NOMO-1 (cell line): ENCODE measurements around the gene SPR.

Experiments
- DNase-seq, 2 experiments: peaks; one replicate each; lab custom pipeline; 2025; ENCODE audit not compliant: unreplicated experiment in 2 of 2; lab: John Stamatoyannopoulos, UW

The SPR gene

GRCh38 chr2:72887032-72887739, at the start of gene SPR:
SPR (plus strand) TSS chr2:72887408; CDS start chr2:72887433, 25 bp downstream.
- DNase-seq: peak; percentile 31 to 40

GRCh38 chr2:72840066-72840465, 47.1 kb upstream of the SPR start:
- DNase-seq: no peak

- DNase-seq: no peak
Measured at GRCh38 chr2:72841462-72842125, 45.6 kb upstream of the SPR start.

GRCh38 chr2:72843301-72843700, 43.9 kb upstream of the SPR start:
- DNase-seq: no peak

GRCh38 chr2:72846171-72847095, 40.8 kb upstream of the SPR start:
- peak; percentile 24 to 39 for DNase-seq

GRCh38 chr2:72847534-72848315, 39.5 kb upstream of the SPR start:
- no peak for DNase-seq

GRCh38 chr2:72848436-72849137, 38.6 kb upstream of the SPR start:
- DNase-seq: no peak

- DNase-seq: no peak
Measured at GRCh38 chr2:72849138-72849462, 38.1 kb upstream of the SPR start.

GRCh38 chr2:72851333-72851732, 35.9 kb upstream of the SPR start:
- no peak for DNase-seq

GRCh38 chr2:72859831-72860262, 27.4 kb upstream of the SPR start:
- DNase-seq: peak; percentile 3 to 20

- DNase-seq: peak; percentile 48 to 75
Measured at GRCh38 chr2:72862239-72862988, 24.8 kb upstream of the SPR start.

GRCh38 chr2:72863046-72863445, 24.2 kb upstream of the SPR start:
- no peak for DNase-seq

- no peak for DNase-seq
Measured at GRCh38 chr2:72864500-72864899, 22.7 kb upstream of the SPR start.

- DNase-seq: no peak
Measured at GRCh38 chr2:72871060-72871459, 16.1 kb upstream of the SPR start.

- no peak for DNase-seq
Measured at GRCh38 chr2:72871880-72872279, 15.3 kb upstream of the SPR start.

GRCh38 chr2:72883356-72883962, 3.7 kb upstream of the SPR start:
- DNase-seq: no peak

- no peak for DNase-seq
Measured at GRCh38 chr2:72886505-72887031, 640 bp upstream of the SPR start.

- DNase-seq: peak; percentile 36 to 41
Measured at GRCh38 chr2:72887740-72888437, 681 bp downstream of the SPR start.
